Breast epithelium (tissue), 3 donors: ENCODE measurements around the gene MATN1.

Experiments used
- CTCF ChIP-seq, 3 donors: fragments of 450-650 bp; IDR thresholded peaks; one replicate each; pipeline ENCODE4 v1.5.1; 2016 to 2017; ENCODE audit warnings: antibody characterized with exemption in 3 of 3, mild to moderate bottlenecking in 3 of 3, moderate library complexity in 3 of 3
- POLR2A ChIP-seq: fragments of 450-650 bp; IDR thresholded peaks from one replicate; pipeline ENCODE4 v1.6.1; 2016; ENCODE audit warnings: antibody characterized with exemption, mild to moderate bottlenecking, moderate library complexity
- POLR2AphosphoS5 ChIP-seq, 3 donors: sonication (generic); formaldehyde crosslinking; IDR thresholded peaks; one replicate each; pipeline ENCODE4 v1.6.1; 2017; ENCODE audit warnings: antibody characterized with exemption in 3 of 3

- TF ChIP-seq CTCF (IDR thresholded peaks at IDR 0.05) (no peak), POLR2A (no peak), POLR2AphosphoS5 (IDR thresholded peaks at IDR 0.05) (no peak)
Measured at GRCh38 chr1:30728340-30728739, 5.0 kb upstream of the MATN1 start.
